ENCODE measurements around the gene CD22. TPM values are rescaled to one million over a fixed set of nuclear protein-coding genes. Genes with fewer than 3 reads are reported as not detected.

Gene CD22
- total and polyA plus RNA-seq, 7 donors, result 0.11 to 3.2 (median 0.32) TPM

- Histone ChIP-seq H3K9me3 (no peaks in the 10 kb centered on the region), H3K4me3 (no peak overlapping the region), H3K36me3 (ENCODE audit: insufficient read depth in 1 of 2, low read depth in 1 of 2) (no peaks in the 10 kb centered on the region), H3K27ac (no peak overlapping the region), H3K27me3 (ENCODE audit: insufficient read depth in 3 of 3, low read length in 2 of 3) (peaks cover 0 to 19% (median 0%) of the 10 kb centered on the region in 3 donors), H3K4me1 (no peaks in the 10 kb centered on the region)
- ATAC-seq (no peak), DNase-seq (no peak)
- WGBS, 3 donors, result 61 to 69% (median 62%) methylated on average over 23 of the region's 23 CpGs
- intact Hi-C loops (cut with DNase I), result no loop called here
- no peak for TF ChIP-seq CTCF (IDR thresholded peaks at IDR 0.05)
Measured at GRCh38 chr19:35292421-35293362, 36.3 kb upstream of the CD22 start.

DNA sequence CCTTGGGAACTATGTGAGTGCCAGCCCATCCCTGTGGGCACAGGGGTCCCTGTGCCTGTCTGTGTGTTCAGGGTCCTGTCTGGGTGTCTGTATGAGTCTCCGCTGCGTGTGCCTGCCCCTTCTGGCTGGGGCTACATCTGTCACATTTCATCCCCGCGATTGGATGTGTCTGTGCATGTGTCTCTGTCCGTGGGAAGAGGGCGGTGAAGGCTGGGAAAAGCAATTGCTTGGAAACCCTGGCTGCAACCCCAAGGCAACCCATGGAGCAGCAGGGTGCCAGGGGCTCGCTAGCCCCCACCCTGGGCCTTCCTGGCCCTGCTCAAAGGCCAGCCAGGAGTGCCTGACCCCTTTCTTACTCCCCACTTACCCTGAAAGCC, 35.6 kb upstream of the CD22 start:
- H3K4me1 ChIP-seq, result no peaks in the 10 kb centered on the region
- intact Hi-C loops (cut with DNase I), result no loop called here
- TF ChIP-seq CTCF (IDR thresholded peaks at IDR 0.05), result no peak
- ATAC-seq (no peak), DNase-seq (no peak)
- no peak overlapping the region for H3K4me3 ChIP-seq
- H3K9me3 ChIP-seq, result no peaks in the 10 kb centered on the region
- H3K27me3 ChIP-seq (ENCODE audit: insufficient read depth in 3 of 3, low read length in 2 of 3), result peaks cover 0 to 19% (median 3%) of the 10 kb centered on the region in 3 donors
- no peaks in the 10 kb centered on the region for H3K36me3 ChIP-seq (ENCODE audit: insufficient read depth in 1 of 2, low read depth in 1 of 2)
- 11 to 13% (median 13%) methylated on average over 7 of the region's 7 CpGs for WGBS, 3 donors
- no peak overlapping the region for H3K27ac ChIP-seq

GRCh38 chr19:35293808-35294207, 35.2 kb upstream of the CD22 start:
- no peaks in the 10 kb centered on the region for H3K9me3 ChIP-seq
- intact Hi-C loops (cut with DNase I), result no loop called here
- TF ChIP-seq CTCF (IDR thresholded peaks at IDR 0.05), result no peak
- H3K4me1 ChIP-seq, result no peaks in the 10 kb centered on the region
- H3K4me3 ChIP-seq, result no peak overlapping the region
- ATAC-seq (no peak), DNase-seq (no peak)
- peaks cover 0 to 19% (median 4%) of the 10 kb centered on the region in 3 donors for H3K27me3 ChIP-seq (ENCODE audit: insufficient read depth in 3 of 3, low read length in 2 of 3)
- 21 to 31% (median 30%) methylated on average over 13 to 17 of the region's 17 CpGs for WGBS, 3 donors
- H3K27ac ChIP-seq, result no peak overlapping the region
- no peaks in the 10 kb centered on the region for H3K36me3 ChIP-seq (ENCODE audit: insufficient read depth in 1 of 2, low read depth in 1 of 2)

- intact Hi-C loops (cut with DNase I), result no loop called here
Measured at GRCh38 chr19:35294328-35294727, 34.7 kb upstream of the CD22 start.

More at GRCh38 chr19:35294328-35294727, 34.7 kb upstream of the CD22 start:
- Histone ChIP-seq H3K4me3 (no peak overlapping the region), H3K27ac (no peak overlapping the region), H3K4me1 (no peaks in the 10 kb centered on the region), H3K9me3 (no peaks in the 10 kb centered on the region), H3K36me3 (ENCODE audit: insufficient read depth in 1 of 2, low read depth in 1 of 2) (no peaks in the 10 kb centered on the region), H3K27me3 (ENCODE audit: insufficient read depth in 3 of 3, low read length in 2 of 3) (peaks cover 0 to 19% (median 4%) of the 10 kb centered on the region in 3 donors)
- DNase-seq, result no peak
- 63 to 70% (median 67%) methylated on average over 3 of the region's 3 CpGs for WGBS, 3 donors
- ATAC-seq, result no peak
- no peak for TF ChIP-seq CTCF (IDR thresholded peaks at IDR 0.05)

Data from psoas muscle (tissue), 8 donors.